H9 (cell line): ENCODE measurements around the gene FDX2. TPM values are rescaled to one million over a fixed set of nuclear protein-coding genes. Genes with fewer than 3 reads are reported as not detected.

Source experiments
- DNase-seq: peaks from one replicate; pipeline ENCODE4 v3.0.0-alpha.2; 2017
- H2AFZ ChIP-seq: one replicate; pipeline ENCODE4 v1.6.1; 2013; ENCODE audit warnings: mild to moderate bottlenecking, low read length, control low read depth, moderate library complexity
- H2AK5ac ChIP-seq: 2 replicates; pipeline ENCODE4 v1.6.1; 2013; ENCODE audit warnings: low read length, control low read depth, mixed read lengths; ENCODE audit not compliant: insufficient read length
- H2BK120ac ChIP-seq: one replicate; pipeline ENCODE4 v1.6.1; 2013; ENCODE audit warnings: low read depth, mild to moderate bottlenecking, low read length, control low read depth, inconsistent platforms; ENCODE audit not compliant: poor library complexity, severe bottlenecking
- H2BK12ac ChIP-seq: 2 replicates; pipeline ENCODE4 v1.6.1; 2013; ENCODE audit warnings: low read length, control low read depth, mixed read lengths, low read depth; ENCODE audit not compliant: insufficient read length
- H2BK15ac ChIP-seq: 2 replicates; pipeline ENCODE4 v1.6.1; 2013; ENCODE audit warnings: low read depth, low read length, control low read depth
- H2BK20ac ChIP-seq: one replicate; pipeline ENCODE4 v1.6.1; 2013; ENCODE audit warnings: low read depth, mild to moderate bottlenecking, low read length, control low read depth, inconsistent platforms; ENCODE audit not compliant: poor library complexity, severe bottlenecking
- H2BK5ac ChIP-seq: 2 replicates; pipeline ENCODE4 v1.6.1; 2013; ENCODE audit warnings: low read length, control low read depth, mixed read lengths; ENCODE audit not compliant: insufficient read length
- H3K14ac ChIP-seq: 2 replicates; pipeline ENCODE4 v1.6.1; 2013; ENCODE audit warnings: low read length, control low read depth; ENCODE audit not compliant: insufficient read depth
- H3K18ac ChIP-seq: 2 replicates; pipeline ENCODE4 v1.6.1; 2013; ENCODE audit warnings: low read depth, mild to moderate bottlenecking, mixed read lengths, low read length, control low read depth; ENCODE audit not compliant: insufficient read length
- H3K23ac ChIP-seq: 2 replicates; pipeline ENCODE4 v1.6.1; 2013; ENCODE audit warnings: low read length, control low read depth, mixed read lengths, low read depth; ENCODE audit not compliant: insufficient read length
- H3K23me2 ChIP-seq: 2 replicates; pipeline ENCODE4 v1.6.1; 2013; ENCODE audit warnings: low read depth, mild to moderate bottlenecking, mixed read lengths, low read length, control low read depth; ENCODE audit not compliant: insufficient read length, poor library complexity, severe bottlenecking
- H3K27ac ChIP-seq: 2 replicates; pipeline ENCODE4 v1.5.1; 2013; ENCODE audit warnings: low read length, control low read depth, mixed read lengths, low read depth; ENCODE audit not compliant: insufficient read length
- H3K27me3 ChIP-seq: 2 replicates; pipeline ENCODE4 v1.6.1; 2013; ENCODE audit warnings: low read length, control low read depth, inconsistent platforms; ENCODE audit not compliant: insufficient read depth
- H3K4ac ChIP-seq: 2 replicates; pipeline ENCODE4 v1.6.1; 2013; ENCODE audit warnings: low read depth, mild to moderate bottlenecking, control low read depth, inconsistent platforms, low read length, moderate library complexity
- H3K4me1 ChIP-seq: 2 replicates; pipeline ENCODE4 v1.6.1; 2013; ENCODE audit warnings: low read length, control low read depth, inconsistent platforms; ENCODE audit not compliant: insufficient read depth
- H3K4me2 ChIP-seq: 2 replicates; pipeline ENCODE4 v1.6.1; 2013; ENCODE audit warnings: low read length, control low read depth, mixed read lengths; ENCODE audit not compliant: insufficient read length, insufficient read depth
- H3K56ac ChIP-seq: 2 replicates; pipeline ENCODE4 v1.6.1; 2013; ENCODE audit warnings: low read depth, mild to moderate bottlenecking, mixed read lengths, low read length, control low read depth; ENCODE audit not compliant: insufficient read length
- H3K79me1 ChIP-seq: 2 replicates; pipeline ENCODE4 v1.6.1; 2013; ENCODE audit warnings: low read depth, mild to moderate bottlenecking, moderate library complexity, low read length, control low read depth, inconsistent platforms; ENCODE audit not compliant: insufficient read depth, poor library complexity, severe bottlenecking
- H3K79me2 ChIP-seq: 2 replicates; pipeline ENCODE4 v1.6.1; 2013; ENCODE audit warnings: low read length, control low read depth, inconsistent platforms; ENCODE audit not compliant: insufficient read depth
- H3K9ac ChIP-seq: 2 replicates; pipeline ENCODE4 v1.6.1; 2013; ENCODE audit warnings: low read length, control low read depth, mixed read lengths; ENCODE audit not compliant: insufficient read length; ENCODE audit errors: extremely low read depth
- H3K9me3 ChIP-seq: one replicate; pipeline ENCODE4 v1.6.1; 2013; ENCODE audit warnings: low read depth, low read length, inconsistent platforms; ENCODE audit not compliant: control insufficient read depth
- H3T11ph ChIP-seq: one replicate; pipeline ENCODE4 v1.6.1; 2013; ENCODE audit warnings: mild to moderate bottlenecking, low read length, control low read depth, inconsistent platforms
- H4K20me1 ChIP-seq: one replicate; pipeline ENCODE4 v1.6.1; 2013; ENCODE audit not compliant: control insufficient read depth, insufficient read length, insufficient read depth
- H4K5ac ChIP-seq: 2 replicates; pipeline ENCODE4 v1.6.1; 2013; ENCODE audit warnings: low read depth, mild to moderate bottlenecking, mixed read lengths, low read length, control low read depth; ENCODE audit not compliant: insufficient read length
- H4K8ac ChIP-seq: replicated peaks from 2 replicates; pipeline ENCODE4 v1.6.1; 2013; ENCODE audit warnings: low read length, control low read depth, mixed read lengths, low read depth; ENCODE audit not compliant: insufficient read length
- H4K91ac ChIP-seq: 2 replicates; pipeline ENCODE4 v1.6.1; 2013; ENCODE audit warnings: low read depth, mild to moderate bottlenecking, moderate library complexity, mixed read lengths, low read length, control low read depth; ENCODE audit not compliant: insufficient read length
- H3K27ac Mint-ChIP-seq, 3 experiments: 2 replicates in 2 of 3; 3 replicates in 1 of 3; pipeline ENCODE4 v1.8.0; 2020 to 2021; ENCODE audit warnings: mixed read lengths in 3 of 3, mild to moderate bottlenecking in 1 of 3, moderate library complexity in 1 of 3
- H3K27me3 Mint-ChIP-seq: 2 replicates; pipeline ENCODE4 v1.8.0; 2021; ENCODE audit warnings: low read depth, mild to moderate bottlenecking, moderate library complexity, mixed read lengths
- H3K36me3 Mint-ChIP-seq, 3 experiments: 2 replicates in 2 of 3; 3 replicates in 1 of 3; pipeline ENCODE4 v1.8.0; 2020 to 2021; ENCODE audit warnings: low read depth in 3 of 3, mixed read lengths in 3 of 3; ENCODE audit not compliant: insufficient read depth in 1 of 3
- H3K4me1 Mint-ChIP-seq, 2 experiments: 2 replicates each; pipeline ENCODE4 v1.8.0; 2020; ENCODE audit warnings: mixed read lengths in 2 of 2
- H3K4me3 Mint-ChIP-seq, 2 experiments: 2 replicates in 1 of 2; 3 replicates in 1 of 2; pipeline ENCODE4 v1.8.0; 2020 to 2021; ENCODE audit warnings: mild to moderate bottlenecking in 2 of 2, mixed read lengths in 2 of 2, moderate library complexity in 1 of 2
- H3K9me3 Mint-ChIP-seq, 2 experiments: 2 replicates in 1 of 2; 3 replicates in 1 of 2; pipeline ENCODE4 v1.8.0; 2020; ENCODE audit warnings: mild to moderate bottlenecking in 2 of 2, mixed read lengths in 2 of 2, moderate library complexity in 1 of 2
- WGBS: extraction: QIAGEN DNeasy Blood & Tissue Kit; methylation state at CpG from one replicate; pipeline ENCODE4 v1.1.7; 2013; ENCODE audit warnings: missing lambda C conversion rate, low lambda C conversion rate, mixed read lengths; ENCODE audit not compliant: insufficient read length; ENCODE audit errors: extremely low coverage; 5-methylcytosine and 5-hydroxymethylcytosine counted together
- total RNA-seq: library from RNA; stranded (reverse); gene quantifications from 2 replicates; pipeline ENCODE4 v1.2.1, GENCODE V29; 2021
- TF ChIP-seq, protein P1 (sequence below): fragments of 200-600 bp; sonication (generic); conservative IDR thresholded peaks from 3 replicates; pipeline ENCODE4 v1.8.0; 2021; ENCODE audit warnings: antibody characterized with exemption, mild to moderate bottlenecking

Gene FDX2
- total RNA-seq, 1 experiment from 2014 or later = 27.7 TPM

DNA sequence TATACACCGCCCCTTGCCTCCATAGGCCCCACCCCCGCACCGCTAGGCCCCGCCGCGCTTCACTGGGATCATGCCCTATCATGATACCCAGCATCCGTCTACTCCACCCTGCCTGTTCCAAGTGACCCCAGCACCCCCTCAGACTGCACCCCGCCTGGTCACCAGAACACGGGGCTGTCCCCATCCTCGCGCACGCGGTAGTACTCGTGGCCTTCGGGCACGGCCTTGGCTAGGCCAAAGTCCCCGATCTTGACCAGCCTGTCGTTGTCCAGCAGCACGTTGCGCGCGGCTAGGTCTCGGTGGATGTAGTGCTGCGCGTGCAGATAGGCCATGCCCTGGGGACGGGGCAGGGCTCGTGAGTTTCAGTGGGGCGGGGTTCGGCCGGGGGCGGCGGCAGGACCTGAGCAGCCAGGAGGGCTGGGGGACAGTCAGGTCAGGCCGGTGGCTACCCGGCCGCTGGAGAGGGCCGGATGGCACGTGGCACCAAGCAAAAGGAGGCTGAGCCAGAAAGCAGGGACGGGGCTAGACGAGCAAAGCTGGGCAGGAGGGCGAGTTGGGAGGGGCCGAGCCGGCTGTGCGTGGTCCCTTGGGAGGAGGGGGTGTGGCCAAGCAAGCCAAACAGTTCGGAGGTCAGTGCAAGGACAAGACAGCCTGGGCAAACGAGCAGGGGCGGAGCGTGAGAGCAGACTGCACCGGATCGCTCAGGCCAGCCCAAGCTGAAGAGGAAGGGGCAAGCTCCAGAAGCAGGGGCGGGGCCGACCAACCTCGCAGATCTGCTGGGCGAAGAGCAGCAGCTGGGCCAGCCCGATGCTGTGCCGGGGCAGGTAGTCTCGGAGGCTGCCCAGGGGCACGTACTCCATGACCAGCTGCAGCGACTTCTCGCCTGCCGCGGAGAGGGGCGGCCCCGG, 37.2 kb upstream of the FDX2 start:
- Histone ChIP-seq H3K4me1 (no peaks in the 10 kb centered on the region), H4K91ac (no peak overlapping the region), H3K79me2 (no peaks in the 10 kb centered on the region), H2BK120ac (no peak overlapping the region), H2AK5ac (no peak overlapping the region), H3K23ac (no peak overlapping the region), H3K4me2 (peak overlapping the region; percentile 73), H4K20me1 (no peaks in the 10 kb centered on the region), H3K23me2 (peaks cover 10% of the 10 kb centered on the region), H2BK20ac (no peak overlapping the region), H3K79me1 (no peaks in the 10 kb centered on the region), H3K9me3 (no peaks in the 10 kb centered on the region), H3T11ph (no peak overlapping the region), H2BK15ac (no peak overlapping the region), H2BK12ac (peak overlapping the region; percentile 5), H4K8ac (no peak overlapping the region), H3K56ac (no peak overlapping the region), H3K14ac (peak overlapping the region; percentile 75), H3K27me3 (no peaks in the 10 kb centered on the region), H3K9ac (peak overlapping the region; percentile 21), H3K4ac (no peak overlapping the region), H3K18ac (peak overlapping the region; percentile 59), H4K5ac (no peak overlapping the region), H2BK5ac (no peak overlapping the region), H2AFZ (no peak overlapping the region), H3K27ac (no peak overlapping the region)
- Mint-ChIP-seq H3K9me3 (no peaks in the 10 kb centered on the region), H3K27ac (peak overlapping the region; percentile 78 to 97 (median 91); a peak in 5 of 7 replicates), H3K36me3 (peaks cover 5 to 31% (median 17%) of the 10 kb centered on the region in 3 experiments; a peak in 6 of 7 replicates), H3K4me3 (peak overlapping the region; percentile 68 to 87), H3K4me1 (peaks cover 17 to 18% of the 10 kb centered on the region in 2 experiments), H3K27me3 (no peaks in the 10 kb centered on the region; the same call in 1 of the 2 replicates)
- no CpG with 5 or more reads among the region's 63 CpGs for WGBS
- DNase-seq = peak; percentile 98
- TF ChIP-seq, protein P1, sequence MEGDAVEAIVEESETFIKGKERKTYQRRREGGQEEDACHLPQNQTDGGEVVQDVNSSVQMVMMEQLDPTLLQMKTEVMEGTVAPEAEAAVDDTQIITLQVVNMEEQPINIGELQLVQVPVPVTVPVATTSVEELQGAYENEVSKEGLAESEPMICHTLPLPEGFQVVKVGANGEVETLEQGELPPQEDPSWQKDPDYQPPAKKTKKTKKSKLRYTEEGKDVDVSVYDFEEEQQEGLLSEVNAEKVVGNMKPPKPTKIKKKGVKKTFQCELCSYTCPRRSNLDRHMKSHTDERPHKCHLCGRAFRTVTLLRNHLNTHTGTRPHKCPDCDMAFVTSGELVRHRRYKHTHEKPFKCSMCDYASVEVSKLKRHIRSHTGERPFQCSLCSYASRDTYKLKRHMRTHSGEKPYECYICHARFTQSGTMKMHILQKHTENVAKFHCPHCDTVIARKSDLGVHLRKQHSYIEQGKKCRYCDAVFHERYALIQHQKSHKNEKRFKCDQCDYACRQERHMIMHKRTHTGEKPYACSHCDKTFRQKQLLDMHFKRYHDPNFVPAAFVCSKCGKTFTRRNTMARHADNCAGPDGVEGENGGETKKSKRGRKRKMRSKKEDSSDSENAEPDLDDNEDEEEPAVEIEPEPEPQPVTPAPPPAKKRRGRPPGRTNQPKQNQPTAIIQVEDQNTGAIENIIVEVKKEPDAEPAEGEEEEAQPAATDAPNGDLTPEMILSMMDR = no peak
